Measurements from ENCODE around the gene MAT2A. TPM values are rescaled to one million over a fixed set of nuclear protein-coding genes. Genes with fewer than 3 reads are reported as not detected.

Gene MAT2A
- total and polyA plus RNA-seq, 9 of the 15 experiments (the other 6 are each of a cell fraction or from before 2014, with no cell fraction given): 130 to 1,027 (median 240) TPM

GRCh38 chr2:85564144-85564563, 25.2 kb downstream of the MAT2A start (continued):
- TF ChIP-seq ZHX1 (conservative IDR thresholded peaks at IDR 0.05; ENCODE audit: low read length) (no peak), FOXJ2 (tag; IDR thresholded peaks at IDR 0.05) (no peak), ZBTB43 (CRISPR knock-in tag; IDR thresholded peaks at IDR 0.05) (no peak), ASH1L (IDR thresholded peaks at IDR 0.05; ENCODE audit: borderline replicate concordance, low read depth, partially characterized antibody) (no peak), HNRNPLL (IDR thresholded peaks at IDR 0.05; ENCODE audit: low read depth, low read length, poor library complexity, severe bottlenecking) (no peak), POLR2A (conservative IDR thresholded peaks at IDR 0.05) (no peak), TFE3 (CRISPR knock-in tag; IDR thresholded peaks at IDR 0.05) (no peak), ZNF75A (CRISPR knock-in tag; IDR thresholded peaks at IDR 0.05) (no peak), GABPA (tag; conservative IDR thresholded peaks at IDR 0.05; ENCODE audit: low read depth) (0 out of 2 replicates have a peak, but pooled peaks have one; percentile 24), IRF9 (tag; IDR thresholded peaks at IDR 0.05) (peak; percentile 61; the same call in 1 of the 2 replicates), CC2D1A (IDR thresholded peaks at IDR 0.05) (no peak), FIP1L1 (IDR thresholded peaks at IDR 0.05; ENCODE audit: low read depth, low read length, poor library complexity, severe bottlenecking) (no peak), ZNF121 (CRISPR knock-in tag; conservative IDR thresholded peaks at IDR 0.05) (no peak), HDAC8 (tag; IDR thresholded peaks at IDR 0.05) (0 out of 2 replicates have a peak, but pooled peaks have one; percentile 13), C11orf30 (IDR thresholded peaks at IDR 0.05; ENCODE audit: low read depth) (no peak), EWSR1 (IDR thresholded peaks at IDR 0.05; ENCODE audit: borderline replicate concordance, low read depth, partially characterized antibody) (no peak), TCFL5 (CRISPR knock-in tag; conservative IDR thresholded peaks at IDR 0.05) (no peak), STAT6 (CRISPR knock-in tag; IDR thresholded peaks at IDR 0.05) (no peak), RBM39 (optimal IDR thresholded peaks at IDR 0.05; ENCODE audit: low read depth, low read length) (no peak), PHF21A (IDR thresholded peaks at IDR 0.05; ENCODE audit: borderline replicate concordance, low read depth) (no peak), SMARCA4 (IDR thresholded peaks at IDR 0.05) (peak; percentile 59; the same call in 1 of the 2 replicates)

All from K562 (cell line).